GM19328 (cell line): ENCODE measurements around the gene TBPL2.
"Not testable (repeated sequence)": the region's sequence is repeated elsewhere in the genome, so short reads cannot be mapped to it uniquely, and the experiment has no call there.

Experiments
- ATAC-seq: cut with Tn5 transposase; IDR thresholded peaks from one replicate; pipeline ENCODE4 v1.9.1; 2021; ENCODE audit warnings: mild to moderate bottlenecking, moderate library complexity; ENCODE audit not compliant: unreplicated experiment

Gene TBPL2

DNA sequence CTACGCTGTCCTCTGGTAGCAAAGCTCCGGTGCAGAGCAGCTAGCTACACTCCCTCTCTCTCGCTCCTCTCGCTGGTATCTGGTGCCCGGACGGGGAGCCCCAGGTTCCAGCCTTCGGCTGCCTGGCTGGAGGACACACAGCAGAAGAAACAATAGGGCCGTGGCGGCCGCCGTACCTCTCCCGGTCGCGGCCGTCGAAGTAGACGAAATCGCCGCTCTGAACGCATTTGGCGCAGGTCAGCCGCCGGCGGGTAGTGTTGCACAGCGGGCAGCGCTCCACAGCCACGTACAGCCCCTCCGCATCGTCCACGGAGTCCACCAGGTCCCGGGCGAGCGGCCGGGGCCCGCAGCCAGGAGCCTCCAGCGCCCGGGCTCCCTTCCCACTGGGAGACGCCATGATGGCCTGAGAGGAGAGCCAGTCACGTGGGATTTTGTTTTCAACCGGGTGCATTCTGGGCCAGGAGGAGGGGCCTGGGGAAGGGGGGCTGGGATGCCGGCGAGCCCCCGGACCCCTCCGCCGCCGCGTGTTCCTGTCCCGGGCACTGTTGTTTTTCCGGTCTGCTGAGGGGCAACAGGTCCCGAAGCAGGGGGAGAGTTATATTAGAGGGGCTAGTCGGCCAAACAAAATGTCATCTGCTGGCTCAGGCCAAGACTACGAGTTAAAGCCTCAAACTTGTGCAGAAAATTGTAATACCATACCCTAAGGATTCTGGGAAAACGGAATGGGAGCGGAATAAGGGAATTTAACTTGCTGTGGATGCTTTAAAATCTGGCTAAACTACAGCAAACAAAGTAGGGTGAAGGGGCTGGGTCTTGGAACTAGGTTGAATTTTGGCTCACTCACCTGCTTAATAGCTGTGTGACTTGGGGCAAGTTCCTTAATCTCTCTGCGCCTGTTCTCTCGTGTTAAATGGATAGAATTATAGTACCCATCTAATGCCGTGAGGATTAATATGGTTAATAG is 28.7 kb downstream of the TBPL2 start, which contains the start of gene ATG14:
Gene ATG14 (minus strand): TSS at position 405 of the 964 bp plus-strand sequence. CDS start 8 bp downstream, at position 397.
- peak; percentile 95 for ATAC-seq

DNA sequence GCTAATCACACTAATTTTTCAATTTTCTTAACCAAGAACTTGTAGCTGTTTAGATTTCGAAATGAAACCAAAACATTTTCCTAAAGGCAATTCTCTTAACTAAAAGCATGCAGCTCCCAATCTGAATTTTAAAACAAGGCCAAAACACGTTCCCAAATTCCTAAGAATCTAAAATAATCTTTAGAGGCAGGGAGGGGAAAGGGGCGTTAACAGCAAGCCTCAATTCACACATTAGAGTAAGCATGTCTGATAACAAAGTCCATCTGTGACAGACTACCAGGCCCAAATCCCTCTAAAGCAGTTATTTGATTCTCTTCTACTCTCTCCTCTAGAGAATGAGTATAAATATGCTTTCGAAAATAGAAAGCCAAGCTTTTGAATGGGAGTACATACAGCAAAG is 29.5 kb downstream of the TBPL2 start:
- ATAC-seq, result no peak

GRCh38 chr14:55404173-55404854 is 36.1 kb downstream of the TBPL2 start:
- ATAC-seq, result no peak

- no peak for ATAC-seq
These were observed 38.7 kb downstream of the TBPL2 start for GRCh38 chr14:55401751-55402150.

DNA sequence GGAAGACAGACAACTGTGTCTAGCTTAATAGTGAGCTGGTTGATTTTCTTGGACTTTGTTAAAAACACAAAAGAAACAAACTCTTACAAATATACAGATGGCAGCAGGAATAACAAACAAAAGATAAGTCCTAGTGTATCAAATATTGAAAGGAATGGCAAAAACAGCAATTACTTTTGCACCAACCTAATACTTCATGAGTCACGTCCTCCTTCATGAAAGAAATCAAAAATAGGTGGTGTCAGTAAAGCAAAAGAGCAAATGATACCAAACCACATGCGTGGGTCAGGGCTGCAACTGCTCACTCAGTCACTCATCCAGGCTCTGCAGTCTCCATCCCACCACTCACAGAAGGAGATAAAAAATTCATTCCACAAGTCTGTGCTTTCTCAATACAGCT is 40.6 kb downstream of the TBPL2 start:
- ATAC-seq, result no peak

DNA sequence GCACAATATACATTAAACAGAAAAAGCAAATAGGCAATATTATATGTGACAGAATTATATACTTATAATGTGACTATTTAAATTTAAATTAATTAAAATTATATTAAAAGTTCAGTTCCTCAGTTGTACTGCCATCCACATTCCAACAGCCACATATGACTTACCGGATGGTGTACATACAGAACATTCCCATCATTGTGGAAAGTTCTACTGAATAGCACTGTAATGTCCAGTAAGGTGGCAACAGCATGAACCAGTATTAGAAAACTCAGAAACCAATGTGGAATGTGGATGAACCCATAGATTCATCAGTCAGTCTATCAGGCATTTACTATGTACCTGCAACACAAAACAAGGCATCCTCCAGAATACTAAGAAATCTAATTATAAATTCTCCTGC is 41.2 kb downstream of the TBPL2 start:
- ATAC-seq, result no peak

GRCh38 chr14:55398679-55399078 is 41.7 kb downstream of the TBPL2 start:
- ATAC-seq, result no peak

DNA sequence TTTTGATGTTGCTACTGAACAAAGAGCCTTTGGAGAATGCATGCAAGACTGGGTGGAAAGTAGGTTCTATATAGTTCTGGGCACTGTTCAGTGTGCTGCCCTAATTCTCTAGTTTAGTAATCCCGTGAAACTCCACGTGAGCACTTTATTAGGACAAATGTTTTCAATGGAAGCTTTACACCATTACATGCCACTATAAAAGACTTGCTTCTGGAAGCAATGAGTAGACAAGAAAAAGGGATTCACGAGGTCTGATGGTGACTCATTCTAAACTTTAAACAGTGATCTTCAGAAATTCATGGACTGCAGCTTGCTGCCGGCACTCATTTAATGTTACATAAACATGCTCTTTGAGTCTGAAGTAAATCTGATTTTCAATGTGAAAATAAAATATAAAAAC is 51.1 kb downstream of the TBPL2 start:
- no peak for ATAC-seq

DNA sequence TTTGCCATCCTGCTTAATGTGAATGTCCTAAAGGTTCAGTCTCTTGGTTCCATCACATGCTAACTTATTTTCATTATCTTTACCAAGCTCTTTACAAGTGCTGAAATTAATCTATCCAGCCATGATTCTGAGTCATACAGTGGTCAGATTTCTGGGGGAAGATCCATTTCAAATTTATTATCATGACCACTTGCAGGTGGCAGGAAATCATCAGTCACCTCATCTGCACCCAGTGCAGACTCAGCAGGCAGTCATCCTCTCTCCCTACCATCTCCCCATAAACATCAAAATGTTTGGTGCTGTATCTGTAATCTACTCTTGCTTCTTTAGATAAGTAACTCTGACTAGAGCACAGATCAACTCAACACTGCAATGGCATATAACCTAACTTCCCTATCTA is 52.3 kb downstream of the TBPL2 start:
- ATAC-seq, result no peak

- no peak for ATAC-seq
These were observed 53.3 kb downstream of the TBPL2 start for GRCh38 chr14:55387121-55387520.

DNA sequence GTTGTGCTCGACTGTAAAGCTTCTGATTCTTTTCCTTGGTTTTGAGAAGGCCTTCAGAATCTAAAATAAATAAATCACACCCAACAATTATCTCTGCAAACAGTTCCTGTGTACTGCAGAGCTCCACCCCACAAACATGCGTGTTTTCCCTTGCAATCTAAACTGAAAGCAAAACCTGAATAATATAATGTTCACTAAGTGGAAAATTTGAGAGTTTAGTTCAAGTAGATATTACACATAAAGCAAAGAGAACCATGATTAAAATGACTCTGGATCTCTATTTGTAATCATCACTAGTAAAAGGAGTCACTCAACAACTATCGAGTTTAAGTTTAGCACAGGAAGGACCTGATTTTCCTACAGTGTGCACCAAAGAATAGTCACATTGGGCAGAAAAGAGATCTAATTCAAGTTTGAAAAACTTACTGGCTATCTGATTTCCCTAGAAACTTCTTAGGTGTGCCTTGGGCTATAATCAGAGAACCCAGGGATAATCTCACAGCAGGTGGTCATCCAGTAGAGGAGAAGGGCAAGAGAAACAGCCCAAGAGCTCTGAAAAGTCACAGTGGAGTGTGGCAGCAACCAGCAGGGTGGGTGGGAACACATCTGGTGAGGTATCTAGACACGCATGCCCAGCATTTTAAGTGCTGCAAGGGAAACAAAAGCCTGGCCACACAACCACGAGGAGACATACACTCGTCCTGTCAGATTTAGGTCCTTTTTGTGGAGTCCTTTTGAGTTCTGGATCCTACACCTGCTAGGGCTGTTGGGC is 54.2 kb downstream of the TBPL2 start:
- no peak for ATAC-seq

- no peak for ATAC-seq
These were observed 55.9 kb downstream of the TBPL2 start for GRCh38 chr14:55384536-55384935.

DNA sequence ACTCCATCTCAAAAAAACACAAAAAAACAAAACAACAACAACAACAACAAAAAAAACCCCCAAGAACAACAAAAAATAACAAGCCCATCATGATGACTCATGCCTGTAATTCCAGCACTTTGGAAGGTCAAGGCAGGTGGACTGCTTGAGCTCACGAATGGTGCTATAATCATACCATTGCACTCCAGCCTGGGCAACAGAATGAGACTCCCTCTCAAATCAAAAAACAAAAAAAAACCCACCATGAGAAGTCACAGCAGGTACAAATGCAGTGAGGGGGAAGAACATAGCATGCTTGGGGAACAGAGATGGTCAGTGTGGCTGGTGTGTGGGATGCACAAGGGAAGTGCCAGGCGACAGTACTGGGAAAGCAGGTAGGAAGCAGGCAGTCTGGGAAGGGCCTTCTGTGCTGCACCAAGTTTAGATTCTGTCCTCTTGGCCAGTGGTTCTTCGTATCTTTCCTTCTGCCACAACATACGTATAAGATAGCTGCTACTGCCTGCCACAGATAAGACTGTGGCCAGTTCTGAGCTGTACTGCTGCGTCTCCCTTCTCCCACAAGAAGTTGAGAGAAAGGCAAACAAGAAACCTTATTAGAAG is 56.8 kb downstream of the TBPL2 start:
- no peak for ATAC-seq

DNA sequence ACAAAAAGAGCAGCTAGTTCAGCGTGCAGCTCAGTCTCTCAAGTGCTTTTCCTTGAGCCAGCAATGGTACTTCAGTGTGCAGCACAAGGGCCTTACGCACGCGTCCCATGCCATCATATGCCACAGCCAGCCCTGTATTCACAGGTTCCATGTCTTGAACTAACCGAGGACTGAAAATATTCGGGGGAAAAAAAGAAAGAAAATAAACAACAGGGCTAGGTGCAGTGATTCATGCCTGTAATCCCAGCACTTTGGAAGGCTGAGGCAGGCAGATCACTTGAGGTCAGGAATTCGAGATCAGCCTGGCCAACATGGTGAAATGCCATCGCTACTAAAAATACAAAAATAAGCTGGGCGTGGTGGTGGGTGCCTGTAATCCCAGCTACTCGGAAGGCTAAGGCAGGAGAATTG is 57.4 kb downstream of the TBPL2 start:
- not testable (repeated sequence) for ATAC-seq

DNA sequence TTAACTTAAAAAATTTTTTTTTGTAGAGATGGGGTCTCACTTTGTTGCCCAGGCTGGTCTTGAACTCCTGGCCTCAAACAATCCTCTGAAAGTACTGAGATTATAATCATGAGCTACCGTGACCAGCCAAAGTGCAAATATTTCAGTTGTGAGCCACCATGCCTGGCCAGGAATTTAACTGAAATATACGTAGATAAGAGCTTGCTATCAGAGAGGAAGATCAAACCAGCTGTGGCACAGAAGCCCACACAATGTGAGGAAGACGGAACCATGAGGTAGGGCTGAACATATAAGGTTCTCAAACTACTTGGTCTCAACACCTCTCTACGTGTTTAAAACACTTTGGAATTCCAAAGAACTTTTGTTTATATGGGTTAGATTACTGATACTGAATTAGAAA is 57.9 kb downstream of the TBPL2 start:
- no peak for ATAC-seq

DNA sequence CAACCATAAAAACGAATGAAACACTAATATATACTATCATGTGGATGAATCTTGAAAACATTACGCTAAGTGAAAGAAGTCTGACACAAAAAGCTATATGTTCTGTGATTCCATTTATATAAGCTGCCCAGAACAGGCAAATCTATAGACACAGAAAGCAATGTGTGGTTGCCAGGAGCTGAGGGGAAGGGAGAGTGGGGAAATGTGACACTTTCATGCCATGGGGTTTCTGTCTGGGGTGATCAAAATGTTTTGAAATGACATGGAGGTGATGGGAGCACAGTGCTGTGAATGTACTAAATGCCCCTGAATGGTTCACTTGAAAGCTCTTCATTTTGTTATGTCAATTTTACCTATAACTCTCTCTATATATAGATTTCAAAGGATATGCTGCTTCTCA is 58.9 kb downstream of the TBPL2 start:
- ATAC-seq, result no peak

DNA sequence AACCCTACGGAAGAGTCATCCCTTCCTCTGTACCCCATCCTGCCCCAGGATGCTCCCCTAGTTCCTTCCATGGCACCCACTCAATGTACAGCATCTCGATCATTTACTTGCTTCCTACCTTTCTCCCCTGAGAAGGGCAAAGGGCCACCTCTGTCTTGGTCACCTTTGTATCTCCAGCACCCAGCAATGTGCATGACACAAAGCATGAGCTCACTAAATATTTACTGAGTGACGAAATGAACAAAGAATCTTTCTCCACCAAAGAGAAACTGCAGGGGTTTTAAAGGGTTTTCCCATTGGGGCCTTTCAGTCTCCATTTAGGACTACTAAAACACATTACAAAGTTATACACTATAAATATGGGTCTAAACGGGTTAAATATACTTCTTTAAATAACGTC is 59.4 kb downstream of the TBPL2 start:
- no peak for ATAC-seq

DNA sequence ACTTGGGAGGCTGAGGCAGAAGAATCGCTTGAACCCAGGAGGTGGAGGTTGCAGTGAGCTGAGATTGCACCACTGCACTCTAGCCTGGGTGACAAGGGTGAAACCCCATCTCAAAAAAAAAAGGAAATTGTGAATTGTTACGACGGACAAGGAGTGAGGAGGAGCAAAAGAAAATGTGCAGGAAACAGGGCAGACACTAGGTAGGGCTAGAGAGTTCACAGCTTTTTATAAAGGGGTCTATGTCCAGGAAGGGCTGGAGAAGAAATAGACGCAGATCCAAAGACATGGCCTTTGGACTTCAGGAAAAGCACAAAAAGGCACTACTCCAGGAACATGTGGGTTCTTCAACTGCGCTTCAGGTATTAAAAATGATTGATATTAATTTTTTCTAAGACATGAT is 63.2 kb downstream of the TBPL2 start:
- no peak for ATAC-seq

DNA sequence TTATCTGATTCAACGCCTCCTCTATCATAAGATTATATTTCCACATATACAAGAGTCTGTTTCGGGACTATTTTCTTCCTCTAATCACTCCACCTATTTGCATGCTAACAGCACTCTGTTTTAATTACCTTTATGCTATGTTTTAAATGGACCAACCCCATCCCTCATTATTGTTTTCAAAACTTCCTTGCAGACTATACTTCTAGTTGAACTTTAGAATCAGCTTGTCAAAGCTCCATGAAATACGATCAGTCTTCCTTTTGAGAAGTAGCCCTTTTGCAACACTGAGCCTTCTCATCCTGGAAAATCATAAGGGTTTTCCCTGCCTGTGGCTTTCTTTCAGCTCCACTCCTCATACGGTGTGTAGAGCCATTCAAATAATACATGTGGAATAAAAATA is 65.6 kb downstream of the TBPL2 start:
- no peak for ATAC-seq

DNA sequence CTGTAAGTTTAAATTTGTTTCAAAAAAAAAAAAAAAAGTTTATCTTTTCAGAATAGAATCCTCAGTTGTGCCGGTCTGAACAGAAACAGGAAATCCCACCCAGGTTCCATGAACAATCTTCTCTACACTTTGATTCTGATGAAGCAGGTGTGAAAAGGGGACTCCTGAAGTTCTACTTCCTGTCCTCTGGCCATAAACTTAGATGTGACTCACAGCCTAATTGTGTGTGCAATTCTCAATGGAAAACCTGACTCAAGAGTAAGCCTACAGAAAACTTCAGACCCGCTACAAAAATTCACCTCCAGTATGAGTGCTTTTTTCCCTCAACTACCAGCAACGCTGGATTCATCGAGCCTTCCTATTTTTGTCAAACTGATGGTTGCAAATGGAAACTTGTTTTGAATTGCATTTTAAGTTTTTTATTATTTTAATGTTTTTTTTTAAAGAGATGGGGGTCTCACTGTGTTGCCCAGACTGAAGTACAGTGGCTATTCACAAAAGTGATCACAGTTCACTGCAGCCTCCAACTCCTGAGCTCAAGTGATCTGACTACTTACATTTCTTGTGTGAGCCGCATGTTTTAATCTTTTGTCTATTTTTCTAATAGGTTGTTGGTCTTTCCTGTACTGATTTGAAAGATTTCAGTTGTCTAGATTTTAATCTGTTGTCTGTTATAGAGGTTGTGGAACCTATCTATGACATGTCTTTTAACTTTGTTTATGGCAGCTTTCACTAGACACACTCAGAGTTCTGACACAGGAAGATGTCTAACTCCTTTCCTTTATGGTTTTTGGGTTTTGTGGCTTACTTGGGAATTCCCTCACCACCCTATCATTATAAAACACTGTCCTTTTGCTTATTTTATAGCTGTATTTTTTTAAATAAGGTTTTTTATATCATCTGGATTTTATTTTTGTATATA is 66.4 kb downstream of the TBPL2 start:
- no peak for ATAC-seq
